K562 (cell line): Measurements from ENCODE around the gene WDR27. TPM values are rescaled to one million over a fixed set of nuclear protein-coding genes. Genes with fewer than 3 reads are reported as not detected.
A peak's percentile ranks its signal among the peaks of the same experiment; 100 is the strongest.

ENCODE experiments used
- ATAC-seq: fragments of 200-7000 bp; cut with Tn5 transposase; 3 replicates; pipeline ENCODE4 v1.9.1; 2020; ENCODE audit warnings: moderate library complexity
- BruUV-seq: library from RNA; stranded (reverse); fragments of 400-500 nt; replicated peaks from 2 replicates; lab custom pipeline; 2021; lab: Mats Ljungman, UMichigan
- CTCF ChIA-PET: fragments of 300-600 bp; formaldehyde crosslinking; extraction: SDS; loops from one replicate; lab custom pipeline; 2021; ENCODE audit warnings: low intra/inter-chr PET ratio; lab: Yijun Ruan, JAX
- POLR2A ChIA-PET: fragments of 300-600, 350-650 bp; sonication (Branson Sonifier 250); formaldehyde crosslinking; extraction: SDS; loops from one replicate; lab custom pipeline; 2021; ENCODE audit warnings: antibody characterized with exemption, inconsistent platforms; lab: Yijun Ruan, JAX
- DNase-seq, 4 experiments: peaks; one replicate each; pipeline versions ENCODE4 v3.0.0 to v3.0.0-alpha.2; 2011 to 2018; ENCODE audit warnings: low spot score in 3 of 4, mixed read lengths in 3 of 4; ENCODE audit errors: extremely low read depth in 1 of 4
- FAIRE-seq: peaks from 2 replicates; lab custom pipeline; 2011; peaks lifted over from hg19 to GRCh38; lab: Jason Lieb, UNC
- H2AFZ ChIP-seq: 2 replicates; pipeline ENCODE4 v1.6.0; 2011; ENCODE audit warnings: low read depth, low read length, control low read depth, inconsistent platforms
- H3K27ac ChIP-seq: fragments of 200-600 bp; 3 replicates; pipeline ENCODE4 v1.8.0; 2011; ENCODE audit warnings: low read depth, mild to moderate bottlenecking, control low read depth, inconsistent platforms, low read length, moderate library complexity, mixed read lengths; ENCODE audit errors: extremely low read depth
- H3K27me3 ChIP-seq, 2 experiments: fragments of 300-600 bp in 1 of 2; 2 replicates in 1 of 2; 3 replicates in 1 of 2; pipeline versions ENCODE4 v1.6.0 to v1.8.0; 2011; ENCODE audit warnings: inconsistent platforms in 2 of 2, low read length in 2 of 2, mild to moderate bottlenecking in 1 of 2, mixed read lengths in 1 of 2, moderate library complexity in 1 of 2; ENCODE audit not compliant: control insufficient read depth in 2 of 2, insufficient read depth in 2 of 2
- H3K36me3 ChIP-seq: fragments of 300-600 bp; 3 replicates; pipeline ENCODE4 v1.8.0; 2011; ENCODE audit warnings: mild to moderate bottlenecking, low read length, inconsistent platforms; ENCODE audit not compliant: control insufficient read depth, insufficient read depth
- H3K4me1 ChIP-seq, 2 experiments: fragments of 200-600 bp in 1 of 2; replicated peaks in 1 of 2; 2 replicates in 1 of 2; 3 replicates in 1 of 2; pipeline versions ENCODE4 v1.5.1 to v1.8.0; 2011; ENCODE audit warnings: inconsistent platforms in 2 of 2, low read length in 2 of 2, mild to moderate bottlenecking in 1 of 2, mixed read lengths in 1 of 2, moderate library complexity in 1 of 2; ENCODE audit not compliant: control insufficient read depth in 2 of 2, insufficient read depth in 2 of 2
- H3K4me2 ChIP-seq: 2 replicates; pipeline ENCODE4 v1.6.1; 2011; ENCODE audit warnings: low read length, control low read depth, inconsistent platforms, mixed read lengths; ENCODE audit not compliant: insufficient read depth
- H3K4me3 ChIP-seq: fragments of 200-600 bp; sonication (generic), shearing (Covaris generic); 2 replicates; pipeline ENCODE4 v1.5.1; 2016; ENCODE audit warnings: control low read depth, inconsistent platforms
- H3K79me2 ChIP-seq: fragments of 200-600 bp; 3 replicates; pipeline ENCODE4 v1.8.0; 2011; ENCODE audit warnings: low read length, inconsistent platforms; ENCODE audit not compliant: control insufficient read depth, insufficient read depth
- H3K9ac ChIP-seq, 2 experiments: 2 replicates each; pipeline versions ENCODE4 v1.6.0 to v1.6.1; 2011; ENCODE audit warnings: low read depth in 2 of 2, low read length in 2 of 2, control low read depth in 1 of 2, inconsistent platforms in 1 of 2, mild to moderate bottlenecking in 1 of 2, mixed read lengths in 1 of 2; ENCODE audit not compliant: insufficient read depth in 1 of 2
- H3K9me1 ChIP-seq: one replicate; pipeline ENCODE4 v1.6.0; 2011; ENCODE audit warnings: inconsistent platforms, mild to moderate bottlenecking, low read length, moderate library complexity; ENCODE audit not compliant: control insufficient read depth, insufficient read depth
- H3K9me3 ChIP-seq: replicated peaks from 2 replicates; pipeline ENCODE4 v1.5.1; 2011; ENCODE audit warnings: low read depth, low read length, inconsistent platforms; ENCODE audit not compliant: control insufficient read depth, insufficient read depth
- H4K20me1 ChIP-seq: replicated peaks from 2 replicates; pipeline ENCODE4 v1.6.1; 2011; ENCODE audit warnings: low read length, inconsistent platforms, mixed read lengths; ENCODE audit not compliant: control insufficient read depth, insufficient read depth
- ETV6 ChIP-seq, 3 experiments: fragments of 150-350 bp in 1 of 3; sonication (generic) in 1 of 3; formaldehyde crosslinking in 1 of 3; IDR thresholded peaks; 2 replicates each; pipeline versions ENCODE4 v1.6.1 to v1.8.0; 2014 to 2022; ENCODE audit warnings: borderline replicate concordance in 2 of 3, low read depth in 2 of 3, antibody characterized with exemption in 1 of 3, low read length in 1 of 3, mild to moderate bottlenecking in 1 of 3, missing genetic modification reagents in 1 of 3
- FOXJ2 ChIP-seq: fragments of 200-800 bp; sonication (Bioruptor generic); IDR thresholded peaks from 2 replicates; pipeline ENCODE4 v1.6.1; 2016; ENCODE audit warnings: missing genetic modification characterization, missing compliant biosample characterization
- HEY1 ChIP-seq: fragments of 250-450 bp; sonication (Bioruptor Pico); IDR thresholded peaks from 2 replicates; pipeline ENCODE4 v1.5.0; 2020; ENCODE audit warnings: mild to moderate bottlenecking, moderate library complexity, borderline replicate concordance
- MCM2 ChIP-seq: fragments of 450-650 bp; IDR thresholded peaks from 2 replicates; pipeline ENCODE4 v1.6.1; 2017; ENCODE audit warnings: low read depth, mild to moderate bottlenecking
- MEF2D ChIP-seq: conservative IDR thresholded peaks from 2 replicates; pipeline ENCODE4 v1.6.1; 2016; ENCODE audit warnings: low read depth, missing genetic modification characterization, missing compliant biosample characterization
- POU5F1 ChIP-seq: fragments of 150-350 bp; IDR thresholded peaks from 2 replicates; pipeline ENCODE4 v1.6.1; 2014; ENCODE audit warnings: borderline replicate concordance, low read length, low read depth, mild to moderate bottlenecking; ENCODE audit not compliant: partially characterized antibody
- SREBF1 ChIP-seq: fragments of 150-350 bp; IDR thresholded peaks from 2 replicates; pipeline ENCODE4 v1.6.1; 2014; ENCODE audit warnings: antibody characterized with exemption, low read depth, low read length, borderline replicate concordance
- XRCC4 ChIP-seq: IDR thresholded peaks from one replicate; pipeline ENCODE4 v1.6.1; 2011; ENCODE audit not compliant: insufficient read depth, insufficient read length; ENCODE audit errors: extremely low read depth
- ZFX ChIP-seq: sonication (generic); formaldehyde crosslinking; IDR thresholded peaks from 2 replicates; pipeline ENCODE4 v1.8.0; 2022; ENCODE audit warnings: mild to moderate bottlenecking, missing genetic modification reagents, moderate library complexity
- ZNF12 ChIP-seq: sonication (generic); formaldehyde crosslinking; IDR thresholded peaks from 2 replicates; pipeline ENCODE4 v1.4.0; 2020; ENCODE audit warnings: mild to moderate bottlenecking, missing genetic modification reagents
- ZNF518B ChIP-seq: fragments of 250-450 bp; sonication (Bioruptor Pico); IDR thresholded peaks from 2 replicates; pipeline ENCODE4 v1.5.0; 2021; ENCODE audit warnings: mild to moderate bottlenecking, moderate library complexity
- ZNF766 ChIP-seq: fragments of 200-800 bp; sonication (Bioruptor generic); conservative IDR thresholded peaks from 2 replicates; pipeline ENCODE4 v1.6.1; 2016; ENCODE audit warnings: missing genetic modification characterization, missing compliant biosample characterization
- WGBS: fragments of 100-300 bp; shearing (Covaris generic); methylation state at CpG from one replicate; pipeline ENCODE4 v1.1.6; 2016; ENCODE audit warnings: low coverage, mixed read lengths; ENCODE audit not compliant: insufficient coverage; ENCODE audit errors: missing lambda C conversion rate; 5-methylcytosine and 5-hydroxymethylcytosine counted together
- in situ Hi-C: fragments of 300-500 bp; cut with MboI; formaldehyde crosslinking; loops from 4 replicates; pipeline ENCODE4 v1.15.0; 2018; ENCODE audit warnings: inconsistent platforms, mixed read lengths
- intact Hi-C: fragments of 100-400 bp; cut with micrococcal nuclease; formaldehyde crosslinking; loops from 2 replicates; pipeline ENCODE4 v1.14.2; 2022
- polyA plus RNA-seq, 8 experiments: library from polyadenylated mRNA; depleted of rRNA in 4 of 8; stranded (reverse) in 5 of 8; unstranded in 3 of 8; fragments of >200 nt; fragmentation: Nextera tagmentation in 2 of 8; fragmentation: Illumina TruSeq in 1 of 8; extraction: Ambion mirVana in 2 of 8; extraction: Trizol in 1 of 8; gene quantifications; 2 replicates each; pipeline versions ENCODE4 v1.2.1 to v1.2.3, GENCODE V29; 2011 to 2014; ENCODE audit warnings: inconsistent platforms in 1 of 8, missing spikeins in 1 of 8
- total RNA-seq, 7 experiments: library from RNA; depleted of rRNA in 6 of 7; stranded (reverse); fragments of >200 nt in 6 of 7; fragmentation: Illumina TruSeq in 2 of 7; extraction: Trizol in 2 of 7; gene quantifications; 2 replicates each; pipeline versions ENCODE4 v1.2.1 to v1.2.3, GENCODE V29; 2011 to 2021; ENCODE audit warnings: low replicate concordance in 1 of 7
- TF ChIP-seq, protein P1 (sequence below): fragments of 450-650 bp; IDR thresholded peaks from 2 replicates; pipeline ENCODE4 v1.6.1; 2017; ENCODE audit warnings: antibody characterized with exemption
- TF ChIP-seq, protein P2 (sequence below): fragments of 250-450 bp; sonication (Bioruptor Pico); IDR thresholded peaks from 2 replicates; pipeline ENCODE4 v1.5.0; 2020; ENCODE audit warnings: mild to moderate bottlenecking, borderline replicate concordance

The WDR27 gene
- total and polyA plus RNA-seq, 9 of the 15 experiments (the other 6 are each of a cell fraction or from before 2014, with no cell fraction given), result 4.3 to 77.2 (median 22.7) TPM

- WGBS, result 88% methylated on average over 8 of the region's 8 CpGs
- DNase-seq, result no peak
- intact Hi-C loops, result no loop called here
Measured at GRCh38 chr6:169663468-169663867, 38.4 kb downstream of the WDR27 start.

More at GRCh38 chr6:169663468-169663867, 38.4 kb downstream of the WDR27 start:
- in situ Hi-C loops, result no loop called here
- ATAC-seq (no peak), FAIRE-seq (no peak)
- H4K20me1 ChIP-seq, result no peaks in the 10 kb centered on the region
- H3K4me3 ChIP-seq, result no peak overlapping the region
- no peaks in the 10 kb centered on the region for H3K9me3 ChIP-seq
- BruUV-seq, result no TSS peak
- H3K27ac ChIP-seq, result no peak overlapping the region
- H3K79me2 ChIP-seq, result no peaks in the 10 kb centered on the region
- no peak overlapping the region for H2AFZ ChIP-seq
- no peak for TF ChIP-seq ZFX (CRISPR knock-in tag)
- TF ChIP-seq HEY1 (CRISPR knock-in tag), result no peak
- no peak for TF ChIP-seq ETV6 (IDR thresholded peaks at IDR 0.05; ENCODE audit: borderline replicate concordance in 1 of 2, low read depth in 2 of 2, low read length in 1 of 2)
- TF ChIP-seq ETV6 (CRISPR knock-in tag; IDR thresholded peaks at IDR 0.05; ENCODE audit: borderline replicate concordance), result no peak
- TF ChIP-seq, protein P1, sequence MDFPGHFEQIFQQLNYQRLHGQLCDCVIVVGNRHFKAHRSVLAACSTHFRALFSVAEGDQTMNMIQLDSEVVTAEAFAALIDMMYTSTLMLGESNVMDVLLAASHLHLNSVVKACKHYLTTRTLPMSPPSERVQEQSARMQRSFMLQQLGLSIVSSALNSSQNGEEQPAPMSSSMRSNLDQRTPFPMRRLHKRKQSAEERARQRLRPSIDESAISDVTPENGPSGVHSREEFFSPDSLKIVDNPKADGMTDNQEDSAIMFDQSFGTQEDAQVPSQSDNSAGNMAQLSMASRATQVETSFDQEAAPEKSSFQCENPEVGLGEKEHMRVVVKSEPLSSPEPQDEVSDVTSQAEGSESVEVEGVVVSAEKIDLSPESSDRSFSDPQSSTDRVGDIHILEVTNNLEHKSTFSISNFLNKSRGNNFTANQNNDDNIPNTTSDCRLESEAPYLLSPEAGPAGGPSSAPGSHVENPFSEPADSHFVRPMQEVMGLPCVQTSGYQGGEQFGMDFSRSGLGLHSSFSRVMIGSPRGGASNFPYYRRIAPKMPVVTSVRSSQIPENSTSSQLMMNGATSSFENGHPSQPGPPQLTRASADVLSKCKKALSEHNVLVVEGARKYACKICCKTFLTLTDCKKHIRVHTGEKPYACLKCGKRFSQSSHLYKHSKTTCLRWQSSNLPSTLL, result no peak
- no peak for TF ChIP-seq ZNF766
- no peak for TF ChIP-seq XRCC4
- TF ChIP-seq POU5F1, result no peak
- TF ChIP-seq ZNF12 (CRISPR knock-in tag), result no peak
- TF ChIP-seq FOXJ2, result no peak
- TF ChIP-seq MCM2, result no peak
- no peak for TF ChIP-seq SREBF1
- TF ChIP-seq, protein P2, sequence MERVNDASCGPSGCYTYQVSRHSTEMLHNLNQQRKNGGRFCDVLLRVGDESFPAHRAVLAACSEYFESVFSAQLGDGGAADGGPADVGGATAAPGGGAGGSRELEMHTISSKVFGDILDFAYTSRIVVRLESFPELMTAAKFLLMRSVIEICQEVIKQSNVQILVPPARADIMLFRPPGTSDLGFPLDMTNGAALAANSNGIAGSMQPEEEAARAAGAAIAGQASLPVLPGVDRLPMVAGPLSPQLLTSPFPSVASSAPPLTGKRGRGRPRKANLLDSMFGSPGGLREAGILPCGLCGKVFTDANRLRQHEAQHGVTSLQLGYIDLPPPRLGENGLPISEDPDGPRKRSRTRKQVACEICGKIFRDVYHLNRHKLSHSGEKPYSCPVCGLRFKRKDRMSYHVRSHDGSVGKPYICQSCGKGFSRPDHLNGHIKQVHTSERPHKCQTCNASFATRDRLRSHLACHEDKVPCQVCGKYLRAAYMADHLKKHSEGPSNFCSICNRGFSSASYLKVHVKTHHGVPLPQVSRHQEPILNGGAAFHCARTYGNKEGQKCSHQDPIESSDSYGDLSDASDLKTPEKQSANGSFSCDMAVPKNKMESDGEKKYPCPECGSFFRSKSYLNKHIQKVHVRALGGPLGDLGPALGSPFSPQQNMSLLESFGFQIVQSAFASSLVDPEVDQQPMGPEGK (CRISPR knock-in tag), result no peak
- TF ChIP-seq ZNF518B (CRISPR knock-in tag), result no peak
- no peak for TF ChIP-seq MEF2D (tag)
- H3K9ac ChIP-seq, result peak overlapping the region in 1 of 2 experiments; percentile 68; a peak in 2 of 4 replicates
- H3K36me3 ChIP-seq, result peaks cover 69% of the 10 kb centered on the region; the same call in 2 of the 3 replicates
- POLR2A ChIA-PET, result no interaction called here
- CTCF ChIA-PET, result no interaction called here
- no peaks in the 10 kb centered on the region; a peak in 1 of 5 replicates for H3K4me1 ChIP-seq
- H3K4me2 ChIP-seq, result no peak overlapping the region
- H3K9me1 ChIP-seq, result peaks cover 4% of the 10 kb centered on the region
- no peaks in the 10 kb centered on the region for H3K27me3 ChIP-seq
